Mucosa of gallbladder (tissue), 1 donor: ENCODE data around the gene KIAA0753. TPM values are rescaled to one million over a fixed set of nuclear protein-coding genes. Genes with fewer than 3 reads are reported as not detected.
A peak's percentile ranks its signal among the peaks of the same experiment; 100 is the strongest.

Experiments
- DNase-seq: peaks from one replicate; pipeline ENCODE4 v3.0.0-alpha.2; 2020; ENCODE audit warnings: low spot score
- total RNA-seq: library from RNA; stranded (reverse); gene quantifications from one replicate; pipeline ENCODE4 v1.2.1, GENCODE V29; 2021
- donor health status: DM: no; HTN: no; CAD: no.

KIAA0753 gene
- 21.4 TPM for total RNA-seq

DNA sequence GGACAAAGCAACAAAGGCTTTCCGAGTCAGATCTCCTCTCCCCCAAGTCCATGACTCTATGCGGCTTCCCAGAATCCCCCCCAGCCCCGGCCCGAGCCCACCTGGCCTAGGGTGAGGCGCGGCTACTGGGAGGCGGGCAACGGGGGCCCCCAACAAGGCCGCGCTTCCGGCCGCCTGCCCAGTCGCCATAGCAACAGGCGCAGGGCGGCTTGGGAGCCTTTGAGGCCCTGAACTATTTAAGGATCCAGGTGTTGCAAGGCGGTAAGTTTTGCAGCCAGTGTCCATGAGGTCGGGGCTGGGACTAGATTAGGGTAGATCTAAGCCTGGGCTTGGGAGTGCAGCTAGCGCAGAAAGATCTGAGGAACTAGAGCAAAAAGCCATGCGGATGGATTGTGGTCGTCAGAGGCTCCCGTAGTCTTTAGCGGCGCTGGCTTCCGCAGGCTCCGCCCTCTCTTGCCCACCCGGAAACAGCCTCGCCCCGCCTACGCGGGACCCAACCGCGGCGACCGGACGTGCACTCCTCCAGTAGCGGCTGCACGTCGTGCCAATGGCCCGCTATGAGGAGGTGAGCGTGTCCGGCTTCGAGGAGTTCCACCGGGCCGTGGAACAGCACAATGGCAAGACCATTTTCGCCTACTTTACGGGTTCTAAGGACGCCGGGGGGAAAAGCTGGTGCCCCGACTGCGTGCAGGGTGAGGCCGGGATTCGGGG, at the start of gene KIAA0753, which contains the start of gene TXNDC17:
TSS of gene KIAA0753 (minus strand) at position 176 of the 711 bp plus-strand sequence. CDS start 5,608 bp downstream, outside the sequence.
TSS of gene TXNDC17 (plus strand) at position 525 of the 711 bp plus-strand sequence. CDS start at position 548, 23 bp downstream.
- DNase-seq: peak; percentile 92

GRCh38 chr17:6688944-6689343, 48.4 kb upstream of the KIAA0753 start:
- no peak for DNase-seq

DNA sequence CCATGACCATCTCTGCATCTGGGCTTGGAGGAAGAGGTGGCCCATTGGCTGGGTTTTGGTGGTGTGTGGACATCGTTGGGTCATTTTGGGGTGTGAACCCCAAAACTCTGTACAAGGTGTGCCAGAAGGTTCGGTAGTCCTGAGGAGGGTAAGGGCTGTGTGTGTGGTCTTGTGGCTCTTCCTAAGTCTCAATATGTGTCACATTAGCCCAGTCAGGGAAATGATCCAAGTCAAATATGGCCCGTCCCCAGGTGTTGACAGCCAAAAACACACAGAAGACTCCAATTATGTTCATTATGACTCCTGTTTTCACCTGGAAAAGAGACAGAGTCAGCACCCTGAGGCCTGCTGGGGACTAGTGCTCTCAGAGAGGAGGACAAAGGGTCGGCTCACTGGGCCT, 45.5 kb upstream of the KIAA0753 start:
- DNase-seq: no peak

- DNase-seq: no peak
Observed at GRCh38 chr17:6684881-6685767, 44.6 kb upstream of the KIAA0753 start.

DNA sequence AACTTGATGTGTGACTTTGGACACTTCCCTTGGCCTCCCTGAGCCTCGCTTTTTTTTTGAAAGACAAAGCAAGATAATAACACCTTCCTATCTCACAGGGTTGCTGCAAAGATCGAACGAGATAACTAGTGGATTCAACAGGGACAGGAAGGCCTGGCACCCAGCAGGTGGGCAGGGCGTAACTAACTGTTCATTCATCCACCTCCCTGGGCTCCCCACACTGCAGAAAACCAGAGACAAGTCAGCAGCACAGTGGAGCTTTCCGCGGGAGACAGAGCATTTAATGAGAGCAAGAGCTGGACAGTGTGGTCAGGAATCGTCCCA, 43.9 kb upstream of the KIAA0753 start:
- no peak for DNase-seq

DNA sequence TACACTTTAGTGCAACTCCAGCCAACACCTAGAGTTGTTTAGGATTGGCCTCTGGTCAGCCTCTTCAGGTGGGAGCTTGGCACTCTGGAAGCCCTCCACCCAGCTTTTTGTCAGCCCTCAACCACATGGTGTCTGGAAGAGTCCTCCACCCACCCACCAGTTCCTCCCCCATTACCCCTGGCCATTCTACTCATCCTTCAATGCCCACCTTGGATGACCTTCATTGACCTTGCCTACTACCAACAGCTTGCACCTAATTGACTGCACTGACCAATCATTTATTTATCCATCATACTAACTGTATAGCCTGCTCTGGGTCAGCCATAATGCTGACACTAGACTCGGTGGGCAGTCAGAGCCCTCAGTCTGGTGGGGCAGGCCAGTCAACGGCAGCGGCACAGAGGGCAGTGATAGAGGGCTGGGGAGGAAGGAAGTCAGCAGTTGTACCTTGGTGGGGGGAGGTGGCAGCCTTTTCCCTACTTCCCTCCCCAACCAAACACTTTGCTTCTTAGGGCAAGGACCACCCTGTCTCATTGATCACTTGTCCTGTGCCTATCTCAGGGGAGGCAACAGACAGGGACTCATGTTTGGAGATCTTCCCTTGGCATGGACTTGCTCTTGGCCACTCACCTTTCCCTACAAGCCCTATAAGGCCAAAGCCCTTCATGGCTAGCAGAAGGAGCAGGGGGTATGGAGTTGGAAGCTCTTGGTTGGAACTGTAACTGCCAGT, 43.4 kb upstream of the KIAA0753 start:
- no peak for DNase-seq

- no peak for DNase-seq
Observed at GRCh38 chr17:6683081-6683684, 42.7 kb upstream of the KIAA0753 start.

GRCh38 chr17:6682339-6682738, 41.8 kb upstream of the KIAA0753 start:
- no peak for DNase-seq

DNA sequence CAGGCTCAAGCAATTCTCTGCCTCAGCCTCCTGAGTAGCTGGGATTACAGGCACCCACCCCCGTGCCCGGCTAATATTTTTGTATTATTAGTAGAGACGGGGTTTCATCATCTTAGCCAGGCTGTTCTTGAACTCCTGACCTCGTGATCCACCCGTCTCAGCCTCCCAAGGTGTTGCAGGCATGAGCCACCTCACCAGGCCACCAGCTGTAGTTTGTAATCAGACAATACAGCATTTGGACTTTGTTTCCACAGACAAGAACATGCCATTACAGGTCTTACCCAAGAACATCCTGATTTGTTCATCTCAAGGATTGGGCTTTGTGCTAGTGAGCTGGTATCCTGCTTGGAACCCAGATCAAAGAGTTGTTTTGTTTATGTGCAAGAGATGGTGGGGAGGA, 41.2 kb upstream of the KIAA0753 start:
- no peak for DNase-seq

GRCh38 chr17:6681176-6681575, 40.7 kb upstream of the KIAA0753 start:
- DNase-seq: no peak

DNA sequence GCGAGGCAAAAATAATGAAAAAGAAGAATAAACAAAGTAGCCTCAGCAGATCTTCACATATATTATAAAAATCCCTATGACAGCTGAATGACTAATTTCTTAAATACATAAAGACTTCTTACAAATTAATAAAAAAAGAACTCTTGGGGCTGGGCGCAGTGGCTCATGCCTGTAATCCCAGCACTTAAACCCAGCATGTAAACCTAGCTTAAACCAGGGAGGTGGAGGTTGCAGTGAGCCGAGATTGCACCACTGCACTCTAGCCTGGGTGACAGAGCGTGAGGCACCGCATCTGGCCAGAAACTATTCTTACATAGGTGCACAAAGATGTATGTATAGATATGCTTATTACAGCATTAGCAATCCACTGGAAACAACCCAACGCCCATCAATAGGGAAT, 38.7 kb upstream of the KIAA0753 start:
- no peak for DNase-seq

DNA sequence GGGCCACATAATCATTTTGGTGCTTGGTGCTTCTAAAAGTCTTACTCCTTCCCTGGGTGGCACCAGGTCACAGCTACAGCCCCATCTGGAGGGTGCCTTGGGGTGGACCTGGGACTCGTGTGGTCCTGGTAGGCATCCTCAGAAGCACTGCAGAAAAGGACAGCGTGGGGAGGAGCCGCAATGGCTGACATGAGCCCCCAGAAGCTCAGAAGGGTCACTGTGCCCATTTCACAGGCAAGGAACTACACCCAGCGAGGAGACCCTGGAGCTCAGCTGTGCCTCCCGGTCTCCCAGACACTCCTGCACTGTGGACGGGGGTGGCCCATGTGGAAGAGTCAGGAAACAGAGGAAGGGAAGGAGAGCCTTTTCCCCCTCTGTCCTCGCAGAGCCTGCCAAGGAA, 37.4 kb upstream of the KIAA0753 start:
- no peak for DNase-seq

- DNase-seq: no peak
Observed at GRCh38 chr17:6677158-6677831, 36.8 kb upstream of the KIAA0753 start.

GRCh38 chr17:6676802-6677157, 36.3 kb upstream of the KIAA0753 start:
- DNase-seq: no peak

- no peak for DNase-seq
Observed at GRCh38 chr17:6675201-6675825, 34.8 kb upstream of the KIAA0753 start.

DNA sequence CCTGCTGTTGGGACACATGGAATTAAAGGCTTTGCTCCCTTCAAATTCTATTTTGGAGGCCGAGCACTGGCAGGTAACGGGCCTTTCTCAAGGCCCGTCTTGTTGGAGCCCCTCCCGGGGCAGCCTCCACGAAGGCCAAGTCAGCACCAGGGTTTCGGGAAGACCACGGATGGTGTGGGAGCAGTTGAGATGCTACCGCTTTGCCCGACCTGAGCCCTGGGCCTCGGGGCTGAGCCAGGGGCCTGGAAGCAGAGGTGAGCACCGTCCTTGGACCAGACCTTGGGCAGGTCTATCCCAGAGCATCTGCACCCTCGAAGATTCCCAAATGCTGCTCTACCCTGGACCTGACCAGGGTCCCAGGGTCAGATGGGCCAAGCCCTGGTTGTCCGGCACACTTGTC, 34.1 kb upstream of the KIAA0753 start:
- no peak for DNase-seq

- no peak for DNase-seq
Observed at GRCh38 chr17:6671431-6671830, 30.9 kb upstream of the KIAA0753 start.

GRCh38 chr17:6670999-6671398, 30.5 kb upstream of the KIAA0753 start:
- no peak for DNase-seq

GRCh38 chr17:6670571-6670970, 30.1 kb upstream of the KIAA0753 start:
- DNase-seq: no peak

GRCh38 chr17:6669479-6670212, 29.1 kb upstream of the KIAA0753 start:
- DNase-seq: no peak
